Left renal cortex interstitium (tissue), 4 donors: ENCODE results near the gene SMCO2. TPM values are rescaled to one million over a fixed set of nuclear protein-coding genes. Genes with fewer than 3 reads are reported as not detected.

Experiments
- DNase-seq, 4 donors: peaks; one replicate each; pipeline ENCODE4 v3.0.0-alpha.2; 2013; ENCODE audit warnings: low read depth in 4 of 4, low spot score in 2 of 4, missing footprints in 1 of 4
- polyA plus RNA-seq, 4 donors: library from polyadenylated mRNA; unstranded; fragments of 120-200 nt; gene quantifications; one replicate each; pipeline ENCODE4 v1.2.1, GENCODE V29; 2013; ENCODE audit not compliant: insufficient read length in 4 of 4

The SMCO2 gene
- polyA plus RNA-seq = 1 to 10 TPM in 1 of 4 donors, under 1 TPM in 3; 0.18 to 1.4 (median 0.74) TPM

- no peak for DNase-seq
Observed at GRCh38 chr12:27446436-27446835, at the start of gene SMCO2. TSS of gene SMCO2 (plus strand) at chr12:27446736. CDS start at chr12:27470632, 23,896 bp downstream.

- DNase-seq = no peak
Observed at GRCh38 chr12:27398466-27398865, 48.1 kb upstream of the SMCO2 start.

GRCh38 chr12:27399074-27399473, 47.5 kb upstream of the SMCO2 start:
- DNase-seq = no peak

GRCh38 chr12:27400856-27401354, 45.6 kb upstream of the SMCO2 start:
- DNase-seq = no peak

GRCh38 chr12:27412047-27412446, 34.5 kb upstream of the SMCO2 start:
- DNase-seq = no peak

GRCh38 chr12:27422697-27423096, 23.8 kb upstream of the SMCO2 start:
- no peak for DNase-seq

GRCh38 chr12:27424631-27425230, 21.8 kb upstream of the SMCO2 start:
- DNase-seq = peak in 3 of 4 donors; percentile 13 to 39 (median 28)

- DNase-seq = no peak
Observed at GRCh38 chr12:27425306-27425705, 21.2 kb upstream of the SMCO2 start.

GRCh38 chr12:27426743-27427487, 19.6 kb upstream of the SMCO2 start:
- DNase-seq = no peak

- no peak for DNase-seq
Observed at GRCh38 chr12:27427824-27428223, 18.7 kb upstream of the SMCO2 start.

GRCh38 chr12:27428466-27428865, 18.1 kb upstream of the SMCO2 start:
- DNase-seq = no peak

GRCh38 chr12:27429606-27430005, 16.9 kb upstream of the SMCO2 start:
- DNase-seq = no peak

GRCh38 chr12:27431185-27431584, 15.4 kb upstream of the SMCO2 start:
- DNase-seq = no peak

- no peak for DNase-seq
Observed at GRCh38 chr12:27434673-27435565, 11.6 kb upstream of the SMCO2 start.

- no peak for DNase-seq
Observed at GRCh38 chr12:27436029-27436428, 10.5 kb upstream of the SMCO2 start.

- DNase-seq = no peak
Observed at GRCh38 chr12:27436768-27437167, 9.8 kb upstream of the SMCO2 start.

GRCh38 chr12:27437839-27438238, 8.7 kb upstream of the SMCO2 start:
- no peak for DNase-seq

GRCh38 chr12:27447761-27448160, 1.2 kb downstream of the SMCO2 start:
- no peak for DNase-seq

- no peak for DNase-seq
Observed at GRCh38 chr12:27449026-27449425, 2.5 kb downstream of the SMCO2 start.

- no peak for DNase-seq
Observed at GRCh38 chr12:27449893-27450534, 3.5 kb downstream of the SMCO2 start.
